GM08714 (cell line): ENCODE results near the gene CSPG4.

Experiments
- H3K4me3 ChIP-seq: fragments of 200-500 bp; sonication (Bioruptor generic); 2 replicates; pipeline ENCODE4 v1.5.1; 2014; ENCODE audit warnings: mild to moderate bottlenecking, low read length, inconsistent platforms
- ZNF274 ChIP-seq: IDR thresholded peaks from 2 replicates; pipeline ENCODE4 v1.6.1; 2012; ENCODE audit warnings: mild to moderate bottlenecking, low read depth, low read length

The CSPG4 gene

GRCh38 chr15:75661100-75661755 is 51.4 kb downstream of the CSPG4 start:
- TF ChIP-seq ZNF274, result no peak
- H3K4me3 ChIP-seq, result no peak overlapping the region

- H3K4me3 ChIP-seq, result no peak overlapping the region
- no peak for TF ChIP-seq ZNF274
These were observed 52.6 kb downstream of the CSPG4 start for GRCh38 chr15:75659928-75660645.

- H3K4me3 ChIP-seq, result no peak overlapping the region
- TF ChIP-seq ZNF274, result no peak
These were observed 53.4 kb downstream of the CSPG4 start for GRCh38 chr15:75659141-75659771.

- TF ChIP-seq ZNF274, result no peak
- H3K4me3 ChIP-seq, result no peak overlapping the region
These were observed 55.8 kb downstream of the CSPG4 start for GRCh38 chr15:75656813-75657212.

- no peak overlapping the region for H3K4me3 ChIP-seq
- no peak for TF ChIP-seq ZNF274
These were observed 56.3 kb downstream of the CSPG4 start for GRCh38 chr15:75656331-75656730.

- no peak for TF ChIP-seq ZNF274
These were observed 56.7 kb downstream of the CSPG4 start for GRCh38 chr15:75655931-75656330.

GRCh38 chr15:75654201-75654907 is 58.3 kb downstream of the CSPG4 start:
- no peak for TF ChIP-seq ZNF274
- no peak overlapping the region for H3K4me3 ChIP-seq

More at GRCh38 chr15:75655931-75656330, 56.7 kb downstream of the CSPG4 start:
- H3K4me3 ChIP-seq, result no peak overlapping the region

- H3K4me3 ChIP-seq, result no peak overlapping the region
- TF ChIP-seq ZNF274, result no peak
These were observed 59.2 kb downstream of the CSPG4 start for GRCh38 chr15:75653347-75653913.

GRCh38 chr15:75651810-75652543 is 60.7 kb downstream of the CSPG4 start:
- no peak overlapping the region for H3K4me3 ChIP-seq
- no peak for TF ChIP-seq ZNF274

GRCh38 chr15:75650908-75651809 is 61.5 kb downstream of the CSPG4 start:
- H3K4me3 ChIP-seq, result no peak overlapping the region
- no peak for TF ChIP-seq ZNF274

GRCh38 chr15:75649848-75650247 is 62.8 kb downstream of the CSPG4 start:
- H3K4me3 ChIP-seq, result no peak overlapping the region
- TF ChIP-seq ZNF274, result no peak

GRCh38 chr15:75649045-75649761 is 63.4 kb downstream of the CSPG4 start:
- no peak overlapping the region for H3K4me3 ChIP-seq
- TF ChIP-seq ZNF274, result no peak
